Measurements from ENCODE around the gene HACD2.
A peak's percentile ranks its signal among the peaks of the same experiment; 100 is the strongest.

The HACD2 gene

GRCh38 chr3:123499322-123499721 lies 85.5 kb downstream of the HACD2 start:
- Histone ChIP-seq H3K27me3 (ENCODE audit: control insufficient read depth, insufficient read depth, low read length) (no peaks in the 10 kb centered on the region), H3K9ac (no peak overlapping the region), H3K4me3 (ENCODE audit: low read depth, low read length) (no peak overlapping the region), H2AFZ (no peak overlapping the region), H3K9me3 (ENCODE audit: control insufficient read depth, low read length) (no peaks in the 10 kb centered on the region), H3K27ac (no peak overlapping the region), H3K4me1 (no peaks in the 10 kb centered on the region), H3K36me3 (ENCODE audit: control insufficient read depth, insufficient read depth, low read length) (no peaks in the 10 kb centered on the region), H3K79me2 (no peaks in the 10 kb centered on the region), H3K4me2 (ENCODE audit: low read length) (no peak overlapping the region)
- no peak for TF ChIP-seq CTCF (IDR thresholded peaks at IDR 0.05)

- Histone ChIP-seq H3K27me3 (ENCODE audit: control insufficient read depth, insufficient read depth, low read length) (no peaks in the 10 kb centered on the region), H3K9me3 (ENCODE audit: control insufficient read depth, low read length) (no peaks in the 10 kb centered on the region), H3K79me2 (no peaks in the 10 kb centered on the region), H2AFZ (no peak overlapping the region), H3K4me1 (no peaks in the 10 kb centered on the region), H3K9ac (no peak overlapping the region), H3K4me2 (ENCODE audit: low read length) (no peak overlapping the region), H3K4me3 (ENCODE audit: low read depth, low read length) (no peak overlapping the region), H3K36me3 (ENCODE audit: control insufficient read depth, insufficient read depth, low read length) (no peaks in the 10 kb centered on the region), H3K27ac (no peak overlapping the region)
- TF ChIP-seq CTCF (IDR thresholded peaks at IDR 0.05) = no peak
Observed at GRCh38 chr3:123498761-123499160, 86.1 kb downstream of the HACD2 start.

GRCh38 chr3:123493912-123494311 lies 90.9 kb downstream of the HACD2 start:
- no peaks in the 10 kb centered on the region for H3K4me1 ChIP-seq
- no peaks in the 10 kb centered on the region for H3K79me2 ChIP-seq
- no peaks in the 10 kb centered on the region for H3K27me3 ChIP-seq (ENCODE audit: control insufficient read depth, insufficient read depth, low read length)
- H3K27ac ChIP-seq = no peak overlapping the region
- no peaks in the 10 kb centered on the region for H3K9me3 ChIP-seq (ENCODE audit: control insufficient read depth, low read length)
- no peaks in the 10 kb centered on the region for H3K36me3 ChIP-seq (ENCODE audit: control insufficient read depth, insufficient read depth, low read length)
- H3K4me2 ChIP-seq (ENCODE audit: low read length) = no peak overlapping the region
- no peak overlapping the region for H3K9ac ChIP-seq
- H2AFZ ChIP-seq = no peak overlapping the region
- TF ChIP-seq CTCF (IDR thresholded peaks at IDR 0.05) = no peak
- no peak overlapping the region for H3K4me3 ChIP-seq (ENCODE audit: low read depth, low read length)

DNA sequence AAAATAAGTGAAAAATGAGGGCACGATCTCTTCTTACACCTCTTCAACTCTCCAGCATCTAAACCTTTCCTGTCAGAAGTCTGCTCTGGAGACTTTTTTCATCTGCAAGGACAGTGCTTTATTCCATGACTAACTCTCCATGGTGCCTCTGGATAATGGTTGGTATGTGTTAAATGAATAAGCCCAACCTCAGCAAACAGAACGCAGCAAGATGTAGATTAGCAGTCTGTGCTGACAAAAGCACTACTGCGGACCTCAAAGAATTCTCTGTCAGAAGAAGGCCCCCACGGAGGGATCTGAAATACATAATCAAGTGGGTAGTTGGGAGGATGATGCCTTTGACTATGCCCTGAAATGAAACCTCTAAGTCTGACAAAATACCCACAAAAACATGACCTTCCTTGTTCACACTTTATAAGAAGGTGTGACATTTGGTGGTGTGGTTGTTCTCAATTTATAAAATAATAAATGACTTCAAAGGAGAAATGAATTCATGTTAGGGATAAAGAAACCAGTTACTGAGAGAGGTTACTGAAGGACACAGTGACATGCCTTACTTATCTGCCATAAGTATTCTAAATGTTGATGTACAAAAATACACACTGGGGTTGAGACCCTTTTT lies 92.8 kb downstream of the HACD2 start:
- Histone ChIP-seq H3K79me2 (no peaks in the 10 kb centered on the region), H3K9me3 (ENCODE audit: control insufficient read depth, low read length) (no peaks in the 10 kb centered on the region), H3K4me2 (ENCODE audit: low read length) (no peak overlapping the region), H3K4me1 (no peaks in the 10 kb centered on the region), H3K4me3 (ENCODE audit: low read depth, low read length) (no peak overlapping the region), H3K27ac (no peak overlapping the region), H3K27me3 (ENCODE audit: control insufficient read depth, insufficient read depth, low read length) (no peaks in the 10 kb centered on the region), H2AFZ (no peak overlapping the region), H3K36me3 (ENCODE audit: control insufficient read depth, insufficient read depth, low read length) (no peaks in the 10 kb centered on the region), H3K9ac (no peak overlapping the region)
- no peak for TF ChIP-seq CTCF (IDR thresholded peaks at IDR 0.05)

- Histone ChIP-seq H3K9me3 (ENCODE audit: control insufficient read depth, low read length) (no peaks in the 10 kb centered on the region), H3K27me3 (ENCODE audit: control insufficient read depth, insufficient read depth, low read length) (no peaks in the 10 kb centered on the region), H2AFZ (no peak overlapping the region), H3K9ac (no peak overlapping the region), H3K4me1 (no peaks in the 10 kb centered on the region), H3K79me2 (no peaks in the 10 kb centered on the region), H3K27ac (no peak overlapping the region), H3K36me3 (ENCODE audit: control insufficient read depth, insufficient read depth, low read length) (no peaks in the 10 kb centered on the region), H3K4me2 (ENCODE audit: low read length) (no peak overlapping the region), H3K4me3 (ENCODE audit: low read depth, low read length) (no peak overlapping the region)
- TF ChIP-seq CTCF (IDR thresholded peaks at IDR 0.05) = peak; percentile 88
Observed at GRCh38 chr3:123489400-123490004, 95.4 kb downstream of the HACD2 start.
